Effector CD8-positive, alpha-beta T cell (primary cell): Measurements from ENCODE around the gene ARR3.
"Not testable (repeated sequence)": the region's sequence is repeated elsewhere in the genome, so short reads cannot be mapped to it uniquely, and the experiment has no call there.

Experiments
- DNase-seq: peaks from one replicate; lab custom pipeline; 2025; lab: John Stamatoyannopoulos, UW

ARR3 gene

GRCh38 chrX:70280573-70280972, 12.4 kb downstream of the ARR3 start:
- DNase-seq, result no peak

GRCh38 chrX:70281951-70282350, 13.8 kb downstream of the ARR3 start, which contains the start of gene RAB41:
Gene RAB41, plus strand, starts transcription at chrX:70282172. Its CDS starts 46 bp downstream, at chrX:70282218.
- DNase-seq, result no peak

DNA sequence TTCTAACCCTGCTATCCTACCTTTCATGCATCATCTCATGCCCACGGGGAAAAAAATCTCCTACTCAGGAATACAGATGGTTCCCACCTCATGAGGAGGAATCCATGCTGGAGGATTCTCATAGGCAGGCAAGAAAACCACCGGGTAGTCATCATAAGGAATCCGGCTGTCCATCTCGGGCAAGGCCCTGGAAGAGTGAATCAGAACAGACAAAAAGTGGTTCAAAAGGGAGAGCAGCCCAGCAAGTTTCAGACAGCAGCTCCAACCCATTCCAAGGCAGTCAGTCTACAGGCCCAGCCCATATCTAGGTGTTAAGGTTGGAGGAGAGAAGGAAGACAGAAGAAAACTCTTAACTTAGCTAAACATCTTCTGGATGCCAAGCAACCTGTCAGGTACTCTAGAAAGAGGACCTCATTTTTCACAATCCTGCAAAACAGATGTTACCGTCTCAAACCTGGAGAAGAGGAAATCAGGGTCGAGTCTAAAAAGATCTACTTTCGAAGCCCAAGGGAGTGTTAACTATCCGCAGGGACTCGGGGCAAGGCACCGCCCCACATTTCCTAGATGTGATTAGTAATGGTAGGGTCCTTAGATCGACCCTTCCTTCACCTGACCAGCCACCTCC, 21.1 kb downstream of the ARR3 start:
- no peak for DNase-seq

DNA sequence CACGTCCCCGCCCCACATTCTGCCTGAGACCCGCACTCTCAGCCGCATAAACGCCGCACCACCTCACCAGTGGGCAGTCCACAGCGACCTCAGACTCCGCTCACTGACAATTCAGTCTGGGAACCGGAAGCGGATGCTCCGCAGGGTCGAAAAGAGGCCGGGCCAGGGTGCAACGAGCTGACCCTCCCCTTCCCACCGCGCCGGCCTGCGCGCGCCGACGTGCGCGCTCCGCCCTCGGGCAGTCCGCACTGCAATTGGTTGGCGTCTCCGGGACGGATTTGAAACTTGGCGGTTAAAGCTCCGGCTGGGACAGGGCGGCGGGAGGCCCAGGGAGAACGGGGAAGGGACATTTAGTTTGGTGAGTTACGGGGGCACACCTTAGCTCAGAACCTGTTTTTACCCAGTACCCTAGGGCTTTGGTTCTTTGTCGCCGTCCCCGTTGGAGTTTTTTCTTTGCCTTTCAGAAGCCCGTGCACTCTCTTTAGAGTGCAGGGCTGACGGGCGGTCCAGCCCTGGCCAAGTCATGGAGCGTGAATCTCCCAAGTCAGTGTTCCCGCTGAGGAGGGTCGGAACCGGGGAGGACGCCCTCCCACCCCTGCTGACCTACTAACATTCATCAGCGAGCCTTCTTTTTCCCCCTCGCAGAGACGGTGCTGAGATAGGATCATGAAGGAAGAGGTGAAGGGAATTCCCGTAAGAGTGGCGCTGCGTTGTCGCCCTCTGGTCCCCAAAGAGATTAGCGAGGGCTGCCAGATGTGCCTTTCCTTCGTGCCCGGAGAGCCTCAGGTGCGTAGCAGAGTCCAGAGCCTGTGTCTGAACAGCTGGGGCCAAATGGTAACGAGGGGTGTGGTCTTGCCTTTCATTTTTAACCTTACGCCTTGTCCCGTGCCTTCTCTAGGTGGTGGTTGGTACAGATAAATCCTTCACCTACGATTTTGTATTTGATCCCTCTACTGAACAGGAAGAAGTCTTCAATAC, 21.9 kb downstream of the ARR3 start, which contains the start of the genes KIF4A and PDZD11:
TSS of gene KIF4A (plus strand) at position 312 of the 978 bp plus-strand sequence. CDS start at position 667, 355 bp downstream.
TSS of gene PDZD11 (minus strand) at position 135 of the 978 bp plus-strand sequence. CDS start 586 bp downstream, outside the sequence.
- peak; percentile 55 for DNase-seq

- no peak for DNase-seq
Observed at GRCh38 chrX:70292788-70293187, 24.7 kb downstream of the ARR3 start.

- no peak for DNase-seq
Observed at GRCh38 chrX:70293621-70294020, 25.5 kb downstream of the ARR3 start.

GRCh38 chrX:70301716-70302115, 33.6 kb downstream of the ARR3 start:
- no peak for DNase-seq

DNA sequence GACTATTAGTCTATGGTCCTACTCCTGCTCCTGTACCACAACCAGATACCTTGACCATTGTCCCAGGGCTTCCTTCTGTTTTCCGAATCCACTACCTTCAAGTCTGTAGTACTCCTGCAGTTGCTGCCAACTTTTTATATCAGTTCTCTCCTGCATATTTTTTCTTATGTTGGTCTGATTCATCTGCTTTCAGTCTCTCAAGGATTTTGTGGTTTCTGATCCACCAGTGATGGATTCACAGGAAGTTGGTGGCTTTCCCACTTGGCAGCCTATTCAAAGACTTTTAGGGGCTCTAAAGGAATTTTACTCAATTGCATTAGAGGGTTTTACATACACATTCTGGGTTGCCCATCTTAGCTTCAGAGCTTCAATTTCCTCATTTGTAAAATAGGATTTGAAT, 45.4 kb downstream of the ARR3 start:
- DNase-seq, result no peak

DNA sequence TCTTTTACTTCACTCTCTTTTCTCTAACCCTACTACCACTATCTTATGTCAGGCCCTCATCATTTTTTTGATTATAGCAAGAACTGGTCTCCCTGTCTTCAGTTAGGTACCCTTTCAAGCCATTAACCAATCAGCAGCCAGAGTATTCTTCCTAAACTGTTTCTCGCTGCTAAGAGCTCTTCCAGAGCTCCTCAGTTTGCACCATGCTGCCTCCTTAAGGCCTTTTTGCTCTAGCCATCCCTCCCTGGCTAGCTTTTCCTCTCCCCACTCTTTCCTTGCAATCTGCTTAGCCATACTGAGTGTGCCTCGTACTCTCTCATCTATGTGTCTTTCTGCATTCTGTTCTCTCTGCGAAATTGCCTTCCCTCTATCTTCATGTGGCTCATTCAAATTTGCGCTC, 54.6 kb downstream of the ARR3 start:
- DNase-seq, result no peak

GRCh38 chrX:70323628-70324027, 55.5 kb downstream of the ARR3 start:
- not testable (repeated sequence) for DNase-seq

GRCh38 chrX:70324326-70324725, 56.2 kb downstream of the ARR3 start:
- no peak for DNase-seq

- no peak for DNase-seq
Observed at GRCh38 chrX:70331161-70331560, 63.0 kb downstream of the ARR3 start.
